A673 (cell line): ENCODE measurements around the gene CA5A. TPM values are rescaled to one million over a fixed set of nuclear protein-coding genes. Genes with fewer than 3 reads are reported as not detected.

ENCODE experiments used
- BruUV-seq: library from RNA; stranded (reverse); fragments of 400-500 nt; replicated peaks from 2 replicates; lab custom pipeline; 2021; lab: Mats Ljungman, UMichigan
- CTCF ChIA-PET: fragments of 300-600 bp; sonication (Branson Sonifier 250); formaldehyde crosslinking; loops from one replicate; lab custom pipeline; 2022; ENCODE audit warnings: antibody characterized with exemption; lab: Charles Lee
- POLR2A ChIA-PET: fragments of 300-600 bp; sonication (Branson Sonifier 250); formaldehyde crosslinking; loops from one replicate; lab custom pipeline; 2022; ENCODE audit warnings: antibody characterized with exemption; ENCODE audit not compliant: low non-redundant PET; lab: Charles Lee
- DNase-seq: peaks from one replicate; pipeline ENCODE4 v3.0.0-alpha.2; 2015; ENCODE audit warnings: low spot score
- H3K27ac ChIP-seq: fragments of 200-600 bp; sonication (generic); 2 replicates; pipeline ENCODE4 v1.5.1; 2016; ENCODE audit warnings: mixed run types, low read depth, mild to moderate bottlenecking, mixed read lengths, antibody characterized with exemption, low read length; ENCODE audit not compliant: poor library complexity, severe bottlenecking
- H3K27me3 ChIP-seq: fragments of 200-600 bp; sonication (generic); replicated peaks from 2 replicates; pipeline ENCODE4 v1.6.1; 2017; ENCODE audit warnings: mixed run types, low read depth, mild to moderate bottlenecking, mixed read lengths, antibody characterized with exemption, low read length; ENCODE audit not compliant: insufficient read depth, poor library complexity
- H3K36me3 ChIP-seq: fragments of 200-600 bp; sonication (generic); 2 replicates; pipeline ENCODE4 v1.6.1; 2016; ENCODE audit warnings: mixed run types, mild to moderate bottlenecking, mixed read lengths, antibody characterized with exemption, low read length; ENCODE audit not compliant: insufficient read depth, poor library complexity, severe bottlenecking
- H3K4me1 ChIP-seq: fragments of 200-600 bp; sonication (generic); 2 replicates; pipeline ENCODE4 v1.6.1; 2017; ENCODE audit warnings: mixed run types, mild to moderate bottlenecking, mixed read lengths, antibody characterized with exemption, low read length; ENCODE audit not compliant: insufficient read depth, poor library complexity, severe bottlenecking
- H3K4me3 ChIP-seq: fragments of 200-600 bp; sonication (generic); 2 replicates; pipeline ENCODE4 v1.5.1; 2016; ENCODE audit warnings: low read depth, mixed run types, mild to moderate bottlenecking, mixed read lengths, low read length; ENCODE audit not compliant: poor library complexity, severe bottlenecking
- H3K9me3 ChIP-seq: fragments of 200-600 bp; sonication (generic); 2 replicates; pipeline ENCODE4 v1.6.1; 2016; ENCODE audit warnings: mixed run types, low read depth, mild to moderate bottlenecking, mixed read lengths, antibody characterized with exemption, low read length; ENCODE audit not compliant: poor library complexity, severe bottlenecking
- EZH2 ChIP-seq: fragments of 200-600 bp; sonication (generic); IDR thresholded peaks from 2 replicates; pipeline ENCODE4 v1.6.1; 2017; ENCODE audit warnings: borderline replicate concordance, low read depth, mild to moderate bottlenecking, mixed read lengths, antibody characterized with exemption, low read length; ENCODE audit not compliant: poor library complexity, severe bottlenecking
- intact Hi-C: fragments of 100-400 bp; cut with micrococcal nuclease; formaldehyde crosslinking; loops from one replicate; pipeline ENCODE4 v1.10.0; 2022; ENCODE audit not compliant: unreplicated experiment
- total RNA-seq: library from RNA; stranded (reverse); gene quantifications from 2 replicates; pipeline ENCODE4 v1.2.3, GENCODE V29; 2021
- TF ChIP-seq, protein P1 (sequence below): fragments of 300-800, 200-600 bp; sonication (generic); conservative IDR thresholded peaks from 2 replicates; pipeline ENCODE4 v1.5.1; 2017; ENCODE audit warnings: low read depth, mild to moderate bottlenecking, antibody characterized with exemption, low read length, moderate library complexity, mixed read lengths

The CA5A gene
- total RNA-seq, 1 experiment from 2014 or later, result not detected

- Histone ChIP-seq H3K4me1 (peaks cover 32% of the 10 kb centered on the region), H3K4me3 (no peak overlapping the region), H3K27me3 (no peaks in the 10 kb centered on the region), H3K9me3 (no peaks in the 10 kb centered on the region), H3K27ac (no peak overlapping the region), H3K36me3 (peaks cover 82% of the 10 kb centered on the region)
- BruUV-seq, result no TSS peak
- CTCF ChIA-PET, result interaction anchor here (0.9 kb wide), 1 partner anchor 25 kb away, joined by 4 read pairs; no protein-coding TSS in a partner anchor
- TF ChIP-seq, protein P1, sequence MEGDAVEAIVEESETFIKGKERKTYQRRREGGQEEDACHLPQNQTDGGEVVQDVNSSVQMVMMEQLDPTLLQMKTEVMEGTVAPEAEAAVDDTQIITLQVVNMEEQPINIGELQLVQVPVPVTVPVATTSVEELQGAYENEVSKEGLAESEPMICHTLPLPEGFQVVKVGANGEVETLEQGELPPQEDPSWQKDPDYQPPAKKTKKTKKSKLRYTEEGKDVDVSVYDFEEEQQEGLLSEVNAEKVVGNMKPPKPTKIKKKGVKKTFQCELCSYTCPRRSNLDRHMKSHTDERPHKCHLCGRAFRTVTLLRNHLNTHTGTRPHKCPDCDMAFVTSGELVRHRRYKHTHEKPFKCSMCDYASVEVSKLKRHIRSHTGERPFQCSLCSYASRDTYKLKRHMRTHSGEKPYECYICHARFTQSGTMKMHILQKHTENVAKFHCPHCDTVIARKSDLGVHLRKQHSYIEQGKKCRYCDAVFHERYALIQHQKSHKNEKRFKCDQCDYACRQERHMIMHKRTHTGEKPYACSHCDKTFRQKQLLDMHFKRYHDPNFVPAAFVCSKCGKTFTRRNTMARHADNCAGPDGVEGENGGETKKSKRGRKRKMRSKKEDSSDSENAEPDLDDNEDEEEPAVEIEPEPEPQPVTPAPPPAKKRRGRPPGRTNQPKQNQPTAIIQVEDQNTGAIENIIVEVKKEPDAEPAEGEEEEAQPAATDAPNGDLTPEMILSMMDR, result no peak
- no peak for TF ChIP-seq EZH2
- POLR2A ChIA-PET, result no interaction called here
- DNase-seq, result no peak
- intact Hi-C loops, result no loop called here
Observed at GRCh38 chr16:87845807-87846619, 90.3 kb downstream of the CA5A start.

DNA sequence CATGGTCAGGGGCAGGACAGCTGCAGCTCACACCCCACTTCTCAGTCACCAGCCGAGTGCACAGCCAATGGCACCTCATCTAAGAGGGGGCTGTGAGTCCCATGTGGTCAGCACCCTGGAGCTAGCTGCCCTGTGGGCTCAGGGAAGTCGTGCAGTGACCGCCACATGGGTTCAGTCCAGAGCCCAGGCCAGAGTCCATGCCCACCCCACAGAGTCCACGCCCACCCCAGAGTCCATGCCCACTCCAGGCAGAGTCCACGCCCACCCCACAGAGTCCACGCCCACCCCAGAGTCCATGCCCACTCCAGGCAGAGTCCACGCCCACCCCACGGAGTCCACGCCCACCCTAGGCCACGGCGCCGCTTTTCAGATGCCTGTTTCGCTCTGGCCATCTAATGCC lies 91.1 kb downstream of the CA5A start:
- Histone ChIP-seq H3K36me3 (peaks cover 82% of the 10 kb centered on the region), H3K9me3 (no peaks in the 10 kb centered on the region), H3K27ac (peak overlapping the region; percentile 70), H3K27me3 (no peaks in the 10 kb centered on the region), H3K4me3 (no peak overlapping the region), H3K4me1 (peaks cover 31% of the 10 kb centered on the region)
- intact Hi-C loops, result no loop called here
- TF ChIP-seq, protein P1, result no peak
- TF ChIP-seq EZH2, result no peak
- CTCF ChIA-PET, result interaction anchor here (0.6 kb wide), 1 partner anchor 76 kb away, joined by 3 read pairs; no protein-coding TSS in a partner anchor
- no peak for DNase-seq
- POLR2A ChIA-PET, result no interaction called here
- no TSS peak for BruUV-seq

DNA sequence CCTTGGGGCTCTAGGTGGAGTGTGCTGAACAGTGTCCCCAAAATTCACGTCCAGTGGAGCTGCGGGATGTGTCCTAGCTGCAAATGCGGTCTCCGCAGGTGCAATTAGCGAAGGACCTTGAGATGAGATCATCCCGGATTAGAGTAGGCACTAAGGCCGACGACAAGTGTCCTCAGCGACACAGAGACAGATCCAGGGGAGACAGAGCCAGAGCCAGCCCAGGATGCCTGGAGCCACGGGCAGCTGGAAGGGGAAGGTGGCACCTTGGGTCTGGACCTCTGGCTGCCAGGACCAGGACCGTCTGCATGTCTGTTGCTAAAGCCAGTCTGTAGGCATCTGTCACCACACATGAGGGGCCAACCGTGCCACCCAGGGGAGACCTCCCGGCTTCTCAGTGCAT lies 91.5 kb downstream of the CA5A start:
- TF ChIP-seq EZH2, result no peak
- TF ChIP-seq, protein P1, result no peak
- Histone ChIP-seq H3K36me3 (peaks cover 82% of the 10 kb centered on the region), H3K27ac (peak overlapping the region; percentile 70), H3K27me3 (no peaks in the 10 kb centered on the region), H3K4me1 (peaks cover 32% of the 10 kb centered on the region), H3K9me3 (no peaks in the 10 kb centered on the region), H3K4me3 (no peak overlapping the region)
- CTCF ChIA-PET, result interaction anchor here (0.6 kb wide), 1 partner anchor 76 kb away, joined by 3 read pairs; no protein-coding TSS in a partner anchor
- no peak for DNase-seq
- POLR2A ChIA-PET, result no interaction called here
- no TSS peak for BruUV-seq
- intact Hi-C loops, result no loop called here
